Measurements from ENCODE around the gene TMOD1.

The TMOD1 gene

DNA sequence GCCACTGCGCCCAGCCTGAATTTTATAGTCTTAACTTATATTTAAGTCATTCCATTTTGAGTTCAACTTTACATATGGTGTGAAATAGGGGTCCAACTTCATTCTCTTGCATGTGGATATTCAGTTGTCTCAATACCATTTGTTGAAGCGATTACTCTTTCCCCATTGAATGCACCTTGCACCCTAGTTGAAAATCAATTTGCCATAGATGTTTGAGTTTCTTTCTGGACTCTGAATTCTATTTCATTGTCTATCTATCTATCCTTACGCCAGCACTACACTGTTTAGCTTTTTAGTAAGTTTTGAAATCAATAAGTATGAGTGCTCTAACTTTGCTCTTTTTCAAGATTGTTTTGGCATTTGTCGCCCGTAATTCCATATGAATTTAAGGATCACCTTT lies 49.8 kb downstream of the TMOD1 start:
- no peak for DNase-seq

DNA sequence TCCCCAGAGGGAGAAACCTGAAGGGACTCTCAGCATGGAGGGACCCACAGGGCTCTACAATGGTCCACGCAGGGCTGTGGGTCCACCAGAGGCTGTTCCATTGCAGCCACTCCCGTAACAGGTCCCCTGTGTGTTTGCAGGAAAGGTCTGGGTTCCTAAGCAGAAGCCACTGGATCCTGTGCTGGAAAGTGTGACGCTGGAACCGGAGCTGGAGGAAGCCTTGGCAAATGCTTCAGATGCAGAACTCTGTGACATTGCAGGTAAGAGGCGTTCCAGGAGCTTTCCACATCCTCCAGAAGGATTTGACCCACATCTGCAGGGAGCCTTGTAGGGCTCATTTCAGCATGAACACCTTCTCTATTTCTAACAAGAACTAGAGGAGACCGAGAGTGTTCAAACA lies 51.7 kb downstream of the TMOD1 start:
- no peak for DNase-seq

DNA sequence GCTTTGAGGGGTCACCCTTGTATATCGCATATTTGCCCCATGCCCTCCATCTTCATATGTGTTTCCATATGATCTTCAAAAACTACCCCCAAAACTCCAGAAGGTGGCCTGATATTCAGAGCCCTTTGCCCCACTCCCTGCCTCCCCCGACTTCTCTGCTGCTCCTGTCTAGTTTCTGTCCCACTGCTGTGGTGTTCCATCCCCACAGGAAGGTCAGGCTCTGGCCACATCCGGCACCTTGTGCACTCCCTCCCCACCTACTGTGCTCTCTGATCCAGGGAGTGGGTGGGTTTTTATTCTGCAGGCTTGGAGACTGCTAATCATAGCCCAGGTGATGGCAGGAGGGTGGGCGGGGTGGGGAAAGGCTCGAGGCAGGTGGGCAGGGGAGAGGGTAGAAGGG lies 52.4 kb downstream of the TMOD1 start:
- no peak for DNase-seq

DNA sequence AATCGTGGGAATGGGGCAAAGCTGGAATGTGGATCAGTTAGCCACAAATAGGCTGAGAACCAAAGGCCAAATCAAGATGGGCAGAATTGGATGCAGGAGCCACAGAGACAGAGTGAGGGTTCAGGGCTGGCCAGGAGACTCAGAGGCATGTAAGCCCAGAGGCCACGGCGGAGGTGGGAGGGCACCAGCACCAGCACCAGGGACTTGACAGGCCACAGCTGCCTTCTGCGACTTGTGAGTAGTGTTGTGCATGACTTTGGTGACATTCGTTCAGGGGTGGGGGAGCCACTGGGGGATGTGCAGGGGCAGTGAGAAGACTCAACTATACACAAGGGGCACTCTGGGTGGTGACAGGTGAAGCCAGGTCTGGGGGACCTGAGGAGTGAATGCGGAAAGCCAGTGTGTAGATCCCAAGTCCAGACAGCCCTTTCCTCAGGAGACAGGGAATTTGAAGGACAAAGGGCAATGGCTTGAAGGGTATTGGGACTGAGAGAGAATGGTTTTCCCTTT lies 53.2 kb downstream of the TMOD1 start:
- DNase-seq = no peak

DNA sequence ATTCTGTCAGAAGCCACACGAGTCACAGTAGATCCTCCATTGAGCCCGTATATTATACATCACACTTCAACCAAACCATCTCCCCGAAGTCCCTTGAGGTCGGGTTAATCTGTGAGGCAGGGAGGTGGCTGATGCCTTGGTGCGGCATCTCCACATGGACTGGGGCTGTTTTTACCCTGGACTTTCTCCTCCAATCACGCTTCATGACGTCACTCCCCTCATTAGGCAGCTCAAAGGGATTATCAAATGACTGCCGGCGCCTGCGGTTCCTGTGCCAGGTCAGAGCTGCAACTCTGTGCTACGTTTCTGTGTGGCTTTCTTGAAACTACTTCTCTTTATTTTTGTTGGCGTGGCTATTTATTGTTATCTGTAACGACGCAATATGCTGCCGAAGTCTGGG lies 53.7 kb downstream of the TMOD1 start:
- no peak for DNase-seq

DNA sequence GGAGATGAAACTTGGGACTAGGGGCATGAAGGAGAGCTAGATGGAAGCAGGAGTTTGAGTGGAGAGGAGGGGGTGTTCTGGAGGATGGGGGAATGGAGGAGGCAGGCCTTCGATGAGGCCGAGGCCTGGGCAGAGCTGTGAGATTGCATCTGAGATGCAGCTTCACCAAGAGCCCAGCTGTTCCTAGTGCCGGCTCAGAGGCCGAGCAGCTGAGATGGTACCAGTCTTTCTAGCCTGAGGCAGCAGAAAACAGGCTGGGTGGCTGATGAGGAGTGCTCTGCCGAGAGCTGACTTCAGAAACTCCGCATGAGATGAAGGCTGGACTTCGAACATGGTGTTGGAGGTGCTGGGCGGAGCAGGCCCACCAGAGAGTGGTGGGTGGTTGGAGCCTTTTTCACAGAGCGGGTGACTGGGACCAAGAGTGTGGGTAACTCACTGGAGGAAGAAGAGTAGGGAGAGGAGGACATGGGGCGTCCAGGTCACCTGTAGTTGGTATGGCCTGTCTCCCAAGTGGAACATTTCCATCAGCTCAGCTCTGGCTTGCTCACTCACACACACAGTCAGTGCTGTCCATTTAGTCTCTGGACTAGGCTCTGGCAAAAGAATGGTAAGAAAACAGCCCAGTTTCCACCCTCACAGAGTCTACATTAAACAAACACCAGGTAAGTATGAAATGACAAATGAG lies 54.7 kb downstream of the TMOD1 start:
- no peak for DNase-seq

DNA sequence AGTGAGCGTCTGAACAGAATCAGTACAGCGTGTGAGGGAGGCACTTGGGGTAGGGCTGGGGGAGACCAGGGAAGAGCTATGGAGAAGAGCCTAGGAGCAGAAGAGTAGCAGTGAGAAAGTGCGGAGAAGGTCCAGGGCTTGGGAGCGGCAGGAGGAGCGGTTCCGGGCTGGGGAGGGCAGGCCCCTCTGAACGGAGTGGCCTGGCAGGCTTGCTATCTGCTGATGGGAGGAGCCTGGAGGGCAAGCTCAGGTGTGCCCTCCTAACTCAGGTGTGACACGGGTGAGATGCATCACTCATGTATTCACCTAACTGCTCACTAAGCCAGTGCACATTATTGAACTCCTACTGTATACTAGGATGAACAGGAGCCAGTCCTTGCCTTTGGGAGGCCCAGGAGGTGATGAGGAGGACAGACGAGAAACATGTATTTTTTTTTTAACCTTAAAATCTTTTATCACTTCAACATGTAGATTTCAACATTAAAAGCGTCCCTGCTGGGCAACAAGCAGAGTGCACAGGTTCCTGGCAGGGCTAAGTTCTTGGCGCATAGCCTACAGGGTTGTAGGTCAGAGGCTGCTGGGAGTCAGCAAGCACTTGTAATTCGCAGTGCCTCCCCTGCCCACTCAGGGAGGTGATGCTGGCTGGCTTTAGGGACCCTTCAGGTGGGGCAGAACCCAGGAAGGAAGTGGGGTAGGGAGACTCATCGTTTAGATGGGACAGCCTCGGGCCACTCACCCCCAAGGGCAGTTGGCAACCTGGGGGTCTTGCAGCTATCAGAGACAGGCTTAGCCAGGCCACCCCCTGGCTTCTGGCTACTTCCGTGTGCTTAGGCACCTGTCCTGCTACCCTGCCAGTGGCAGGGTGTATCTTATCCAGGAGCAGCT lies 55.5 kb downstream of the TMOD1 start:
- no peak for DNase-seq

DNA sequence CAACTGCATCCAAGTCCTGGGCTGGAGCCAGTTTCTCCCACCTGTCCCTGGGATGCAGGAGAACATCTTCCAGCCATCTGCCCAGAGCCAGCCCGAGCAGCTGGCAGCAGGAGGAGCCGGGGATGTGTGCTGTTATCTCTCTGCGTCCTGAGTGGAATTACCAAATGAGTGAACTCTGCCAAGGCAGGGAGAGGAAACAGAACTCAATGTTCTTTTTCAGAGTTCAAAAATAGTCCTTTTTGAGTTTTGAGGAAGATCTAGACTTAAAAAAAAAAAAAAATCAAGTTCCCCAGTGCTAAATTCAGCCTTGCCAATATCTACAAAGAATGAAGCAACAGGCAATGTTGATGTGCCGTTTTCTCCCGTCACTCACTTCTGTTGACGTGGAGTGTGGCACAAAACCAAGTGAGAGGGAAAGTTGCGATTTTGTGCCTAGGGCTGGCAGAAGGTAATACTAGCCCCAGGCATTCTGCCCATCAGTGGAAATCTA lies 56.2 kb downstream of the TMOD1 start:
- DNase-seq = no peak

DNA sequence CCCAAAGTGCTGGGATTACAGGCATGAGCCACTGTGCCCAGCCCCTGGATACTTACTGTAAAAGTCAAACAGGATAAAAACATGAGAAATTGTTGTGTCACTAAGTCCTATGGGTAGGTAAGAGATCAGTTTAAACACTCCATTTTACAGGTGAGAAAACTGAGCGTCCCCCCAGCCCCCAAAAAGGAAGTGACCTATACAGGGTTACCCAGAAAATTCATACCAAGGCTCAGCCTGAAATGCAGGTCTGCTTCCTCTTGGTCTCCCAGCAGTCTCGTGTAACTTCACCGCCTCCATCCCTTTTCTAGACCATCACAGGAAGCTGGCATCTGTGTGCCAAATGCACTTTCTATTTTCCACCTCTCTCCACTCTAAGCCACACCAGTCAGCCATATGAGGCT lies 57.2 kb downstream of the TMOD1 start:
- DNase-seq = no peak

DNA sequence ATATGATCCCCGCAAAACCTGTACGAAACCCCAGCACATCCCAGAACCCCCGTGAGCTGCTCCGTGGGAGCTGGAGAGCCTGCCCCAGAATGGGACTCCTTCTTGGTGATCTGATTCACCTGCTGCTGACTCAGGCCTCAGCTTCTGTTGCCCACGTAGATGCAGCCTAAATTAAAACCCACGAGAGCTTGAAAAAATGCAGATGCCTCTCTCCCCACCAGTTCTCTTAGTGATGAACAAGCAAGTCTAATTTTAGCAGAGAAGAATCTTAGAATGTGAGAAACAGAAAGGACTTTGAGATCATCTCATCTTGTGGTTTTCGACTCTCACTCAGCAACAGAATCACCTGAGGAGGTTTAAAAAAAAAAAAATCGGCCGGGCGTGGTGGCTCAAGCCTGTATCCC lies 57.6 kb downstream of the TMOD1 start:
- DNase-seq = no peak

DNA sequence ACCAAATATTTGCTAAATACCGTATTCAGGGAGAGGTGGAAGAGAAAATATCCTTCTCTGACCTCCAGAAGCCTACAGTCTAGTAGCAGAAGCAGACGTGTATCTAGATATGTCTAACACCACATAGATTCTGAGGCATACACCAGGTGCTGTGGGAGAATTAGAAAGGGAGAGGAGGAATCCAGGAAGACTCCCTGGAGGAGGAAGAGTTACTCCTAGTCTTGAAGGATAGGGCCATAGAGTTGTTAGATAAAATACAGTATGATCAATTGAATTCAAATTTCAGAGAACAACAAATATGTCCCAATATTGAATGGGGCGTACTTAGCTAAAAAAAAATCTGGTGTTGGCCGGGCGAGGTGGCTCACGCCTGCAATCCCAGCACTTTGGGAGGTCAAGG lies 58.7 kb downstream of the TMOD1 start:
- no peak for DNase-seq

DNA sequence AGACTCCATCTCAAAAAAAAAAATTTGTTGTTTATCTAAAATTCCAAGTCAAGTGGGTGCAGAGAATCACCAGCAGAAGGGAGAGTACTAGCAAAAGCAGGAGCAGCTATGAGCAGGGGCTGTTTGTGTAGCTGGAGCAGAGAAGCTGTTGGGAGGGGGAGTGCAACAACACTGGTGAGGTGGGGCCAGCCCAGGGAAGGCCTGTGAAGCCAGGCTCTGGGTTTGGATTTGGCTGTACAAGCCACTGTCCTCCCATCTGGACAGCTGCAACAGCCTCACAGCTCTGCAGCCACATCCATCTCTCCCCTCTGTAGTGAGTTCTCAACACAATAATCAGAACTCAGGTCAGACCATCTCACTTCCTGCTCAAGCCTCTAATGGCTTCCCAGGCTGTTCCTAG lies 59.4 kb downstream of the TMOD1 start:
- DNase-seq = no peak

DNA sequence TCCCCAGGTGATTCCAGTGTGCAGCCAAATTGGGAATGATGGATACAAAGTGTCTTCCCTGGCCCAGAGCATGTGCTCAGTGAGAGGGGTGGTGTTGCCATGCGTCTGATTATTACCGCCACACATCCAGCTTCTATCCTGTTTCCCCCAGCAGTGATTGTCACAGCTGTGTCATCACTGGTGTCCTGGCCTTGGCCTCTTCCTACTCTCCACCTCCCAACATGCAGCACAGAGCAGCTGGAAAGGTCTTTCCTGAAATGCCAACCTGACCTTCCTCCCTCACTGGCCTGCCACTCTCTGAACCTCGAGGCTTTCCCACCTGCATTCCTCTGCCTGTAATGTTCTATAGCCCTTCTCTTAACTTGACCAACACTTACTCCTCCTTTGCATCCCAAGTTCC lies 60.0 kb downstream of the TMOD1 start:
- DNase-seq = no peak

DNA sequence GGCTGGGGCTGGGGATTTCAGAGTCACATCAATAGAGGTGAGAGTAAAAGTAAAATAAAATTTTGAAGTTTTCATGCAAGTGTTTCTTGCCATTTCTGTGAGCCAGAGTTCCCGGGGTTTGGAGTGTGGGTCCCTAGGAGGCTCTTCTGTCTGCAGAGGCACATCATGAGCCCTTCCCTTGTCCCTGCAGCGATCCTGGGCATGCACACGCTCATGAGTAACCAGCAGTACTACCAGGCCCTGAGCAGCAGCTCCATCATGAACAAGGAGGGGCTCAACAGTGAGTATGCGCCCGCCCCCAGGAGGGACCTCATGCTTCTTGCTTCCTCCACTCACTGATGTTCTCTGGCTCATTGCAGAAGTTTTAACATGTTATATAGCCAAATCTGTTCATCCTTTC lies 61.1 kb downstream of the TMOD1 start:
- DNase-seq = no peak

DNA sequence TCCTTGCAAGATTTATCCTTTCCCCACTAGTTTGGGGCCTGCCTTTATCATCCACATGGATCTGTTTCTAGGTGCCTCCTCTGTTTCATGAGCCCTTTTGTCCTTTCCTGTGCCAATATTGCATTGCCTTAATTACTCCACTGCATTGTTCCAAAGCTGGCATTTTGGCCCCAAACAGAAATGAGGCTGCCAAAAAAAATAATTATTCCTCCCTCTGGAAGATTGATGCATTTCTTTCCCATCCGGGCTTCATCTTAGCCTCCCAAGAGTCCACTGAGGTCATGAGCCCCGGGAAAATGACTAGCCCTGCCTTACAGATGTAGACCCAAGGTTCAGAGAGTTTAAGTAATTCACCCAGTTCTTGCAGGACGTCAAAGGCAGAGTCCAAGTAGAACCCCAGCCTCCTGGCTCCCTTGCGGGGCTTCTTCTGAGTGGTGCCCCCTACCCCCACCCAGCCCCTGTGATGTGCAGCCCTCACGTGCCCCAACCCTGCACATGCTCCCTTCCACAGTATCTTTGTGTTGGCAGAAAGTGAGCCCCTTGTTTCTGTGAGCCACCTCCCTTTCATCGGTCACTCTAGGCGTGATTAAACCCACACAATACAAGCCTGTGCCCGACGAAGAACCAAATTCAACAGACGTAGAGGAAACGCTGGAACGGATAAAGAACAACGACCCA lies 62.1 kb downstream of the TMOD1 start:
- no peak for DNase-seq

DNA sequence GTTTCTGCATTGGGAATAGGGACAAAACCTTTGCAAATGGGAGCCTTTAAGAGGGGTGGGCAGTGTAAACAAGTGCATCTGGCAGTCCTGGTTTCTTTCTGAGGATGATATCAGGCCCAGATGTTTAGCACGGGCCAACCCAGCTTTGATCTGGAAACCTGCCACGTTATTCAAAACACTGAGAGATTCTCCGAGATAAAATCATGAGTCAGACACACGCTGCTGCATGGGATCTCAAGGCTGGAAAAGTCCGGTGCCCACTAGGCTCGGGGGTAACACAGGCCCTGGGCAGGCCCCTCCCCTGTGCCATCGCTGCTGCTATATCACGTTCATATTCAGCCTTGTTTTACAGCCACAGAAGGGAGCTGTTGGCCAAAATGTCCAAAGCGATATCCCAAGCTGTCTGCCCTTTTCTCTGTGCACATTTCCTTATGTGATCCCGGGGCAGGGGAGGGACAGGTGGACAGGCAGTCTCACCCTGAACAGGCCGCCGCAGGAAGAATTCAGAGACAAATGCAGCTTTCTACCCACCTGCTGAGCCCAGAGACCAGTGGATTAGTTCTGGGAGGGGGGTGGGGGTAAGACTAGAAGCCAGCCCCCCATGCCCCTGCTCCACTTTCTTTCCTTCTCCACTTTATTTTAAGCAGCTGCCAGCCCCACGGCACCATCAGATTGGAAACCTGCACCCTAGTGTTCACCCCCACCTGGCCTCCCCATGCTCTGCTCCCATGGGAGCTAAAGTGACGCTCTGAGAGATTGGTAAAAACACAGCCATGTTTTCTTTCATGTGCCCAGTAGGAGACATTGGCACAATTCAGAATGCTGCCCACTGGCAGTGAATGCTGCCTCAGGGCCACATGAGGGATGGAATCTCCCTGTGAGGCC lies 63.1 kb downstream of the TMOD1 start:
- DNase-seq = no peak

DNA sequence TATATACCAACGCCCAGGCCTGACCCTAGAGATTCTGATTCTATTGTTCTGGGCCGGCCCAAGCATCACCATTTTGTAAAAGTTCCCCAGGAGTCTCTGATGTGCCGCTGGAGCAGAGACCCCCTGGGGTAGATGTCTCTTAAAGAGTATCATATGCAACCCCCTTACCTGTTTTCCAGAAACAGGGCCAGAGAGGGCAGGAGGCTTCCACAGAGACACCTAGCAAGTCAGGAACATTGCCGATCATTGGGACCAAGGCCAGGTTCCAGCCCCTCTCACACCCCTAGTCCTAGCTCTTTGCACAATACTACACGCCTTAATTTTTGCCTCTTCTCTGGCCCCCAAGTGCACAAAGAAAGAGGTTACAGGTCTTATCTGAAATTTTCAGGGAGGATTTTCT lies 63.8 kb downstream of the TMOD1 start:
- DNase-seq = no peak

DNA sequence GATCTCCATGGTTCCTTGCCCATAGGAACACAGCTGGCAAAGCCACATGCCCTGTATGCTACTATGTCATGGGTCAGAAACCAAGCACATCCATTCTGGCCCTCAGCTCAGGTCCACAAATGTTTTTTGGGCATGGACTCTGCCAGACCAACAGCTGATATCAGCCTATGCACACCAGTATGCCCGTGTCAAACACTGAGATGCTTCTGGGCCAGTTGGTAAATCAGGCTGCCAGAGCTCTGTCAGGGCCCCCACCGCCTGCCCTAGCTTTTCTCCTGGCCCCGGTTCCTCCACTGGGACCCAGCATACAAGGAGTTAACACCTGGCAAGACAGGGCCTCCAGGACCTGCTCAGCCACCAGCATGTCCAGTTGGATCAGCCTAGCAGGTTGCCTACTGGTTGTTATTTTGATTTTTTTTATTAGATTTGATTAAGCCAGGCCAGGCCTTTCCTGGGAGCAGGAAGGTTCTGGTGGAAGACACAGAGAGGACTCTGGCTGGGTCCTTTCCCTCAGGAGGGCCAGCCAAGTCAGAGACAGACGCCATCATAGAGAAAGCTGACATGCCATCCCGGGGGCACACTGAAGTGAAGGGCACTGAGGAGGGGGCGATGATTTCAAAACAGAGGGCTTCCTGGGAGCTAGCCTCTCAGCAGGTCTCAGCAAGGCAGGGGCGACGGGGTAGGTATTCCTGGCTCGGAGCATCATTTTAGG lies 65.9 kb downstream of the TMOD1 start:
- DNase-seq = no peak

DNA sequence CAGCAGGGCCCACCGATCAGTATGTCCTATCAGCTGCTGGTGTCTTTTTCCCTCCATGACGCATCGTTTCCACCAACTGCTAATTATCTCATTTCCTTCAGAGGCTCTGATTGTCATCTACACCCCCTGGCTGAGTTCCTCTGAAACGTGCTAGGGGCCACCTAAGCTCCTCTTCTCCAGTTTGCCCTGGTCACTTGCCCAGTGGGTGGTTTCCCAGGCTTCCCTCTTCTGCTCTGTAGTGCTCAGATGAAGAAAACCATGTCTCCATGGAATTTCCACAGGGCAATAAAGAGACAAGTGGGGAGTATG lies 66.4 kb downstream of the TMOD1 start:
- no peak for DNase-seq

DNA sequence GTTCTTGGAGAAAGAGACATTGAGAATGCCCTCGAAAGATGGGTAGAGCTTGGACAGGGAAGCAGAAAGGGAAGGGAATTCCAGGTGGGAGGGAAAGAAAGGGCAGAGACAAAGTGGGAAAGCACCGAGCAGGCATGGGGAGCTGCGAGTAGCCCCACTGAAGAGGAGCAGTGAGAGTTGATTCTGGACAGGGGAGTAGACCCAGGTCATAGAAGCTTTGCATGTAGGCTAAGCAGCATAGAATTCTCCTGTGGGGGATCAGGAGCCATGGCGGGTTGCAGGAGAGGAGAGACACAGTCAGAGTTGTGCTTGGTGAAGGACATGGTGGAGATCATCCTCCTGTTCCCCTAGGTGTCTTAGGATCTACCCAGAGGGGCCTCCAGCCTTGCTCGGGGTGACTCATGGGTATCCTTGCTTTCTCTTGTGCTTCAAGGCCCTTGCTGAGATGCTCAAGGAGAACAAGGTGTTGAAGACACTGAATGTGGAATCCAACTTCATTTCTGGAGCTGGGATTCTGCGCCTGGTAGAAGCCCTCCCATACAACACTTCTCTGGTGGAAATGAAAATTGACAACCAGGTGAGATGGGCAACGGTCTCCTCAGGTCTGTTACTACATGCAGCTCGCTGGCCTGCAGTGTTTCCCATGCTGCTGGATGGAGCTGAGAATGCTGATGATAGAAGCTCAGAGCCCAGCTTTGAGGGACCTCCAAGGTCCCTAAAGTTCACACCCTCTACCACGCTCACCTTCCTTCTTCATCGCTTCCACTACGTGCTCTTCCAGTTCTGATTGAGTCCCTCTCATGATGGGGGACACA lies 67.2 kb downstream of the TMOD1 start:
- DNase-seq = no peak

DNA sequence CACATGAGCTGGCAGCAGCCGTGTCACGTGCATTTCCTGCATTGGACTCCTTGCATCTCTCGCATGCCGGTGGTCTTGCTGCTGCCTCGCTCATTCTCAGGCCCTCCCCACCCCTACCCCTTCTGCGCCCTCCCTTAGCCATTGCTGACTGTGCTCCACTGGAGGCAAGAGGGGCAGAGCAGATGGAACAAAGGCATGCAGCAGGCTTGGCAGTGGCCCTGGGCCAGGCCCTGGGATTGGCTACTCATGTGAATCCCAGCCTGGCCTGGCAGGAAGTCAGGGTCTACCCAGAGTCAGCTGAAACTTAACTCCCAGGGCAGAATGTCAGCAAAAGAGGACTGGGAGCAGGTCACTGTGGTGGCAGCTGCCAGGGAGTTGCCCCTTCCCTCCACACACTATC lies 69.4 kb downstream of the TMOD1 start:
- no peak for DNase-seq

All from KG1 (cell line).